HG02798 (cell line): Measurements from ENCODE around the gene MRPL18.
"Not testable (repeated sequence)": the region's sequence is repeated elsewhere in the genome, so short reads cannot be mapped to it uniquely, and the experiment has no call there.

Experiments used
- ATAC-seq: cut with Tn5 transposase; IDR thresholded peaks from one replicate; pipeline ENCODE4 v1.9.1; 2021; ENCODE audit warnings: mild to moderate bottlenecking; ENCODE audit not compliant: unreplicated experiment, poor library complexity

MRPL18 gene

GRCh38 chr6:159790149-159790955, at the start of gene MRPL18:
MRPL18 (plus strand) TSS chr6:159790467; CDS start chr6:159790588, 121 bp downstream.
- ATAC-seq, result peak; percentile 83

GRCh38 chr6:159742165-159742564, 48.1 kb upstream of the MRPL18 start:
- no peak for ATAC-seq

- ATAC-seq, result no peak
Observed at GRCh38 chr6:159745081-159745480, 45.2 kb upstream of the MRPL18 start.

- ATAC-seq, result no peak
Observed at GRCh38 chr6:159746759-159747158, 43.5 kb upstream of the MRPL18 start.

GRCh38 chr6:159748127-159748526, 42.1 kb upstream of the MRPL18 start:
- ATAC-seq, result not testable (repeated sequence)

- no peak for ATAC-seq
Observed at GRCh38 chr6:159751448-159751847, 38.8 kb upstream of the MRPL18 start.

GRCh38 chr6:159753081-159753872, 37.0 kb upstream of the MRPL18 start:
- ATAC-seq, result no peak

- no peak for ATAC-seq
Observed at GRCh38 chr6:159754401-159754800, 35.9 kb upstream of the MRPL18 start.

GRCh38 chr6:159754959-159755914, 35.0 kb upstream of the MRPL18 start:
- no peak for ATAC-seq

- ATAC-seq, result no peak
Observed at GRCh38 chr6:159756508-159756907, 33.8 kb upstream of the MRPL18 start.

- no peak for ATAC-seq
Observed at GRCh38 chr6:159758031-159759001, 32.0 kb upstream of the MRPL18 start.

GRCh38 chr6:159759645-159760044, 30.6 kb upstream of the MRPL18 start:
- ATAC-seq, result no peak

- ATAC-seq, result no peak
Observed at GRCh38 chr6:159760602-159761057, 29.6 kb upstream of the MRPL18 start.

- ATAC-seq, result peak; percentile 3
Observed at GRCh38 chr6:159761129-159761872, 29.0 kb upstream of the MRPL18 start.

- ATAC-seq, result peak; percentile 98
Observed at GRCh38 chr6:159761873-159762680, 28.2 kb upstream of the MRPL18 start, which contains the start of gene ACAT2. ACAT2 (plus strand) TSS chr6:159762045; CDS start chr6:159762088, 43 bp downstream.

GRCh38 chr6:159762681-159763293, 27.5 kb upstream of the MRPL18 start:
- peak; percentile 8 for ATAC-seq

- no peak for ATAC-seq
Observed at GRCh38 chr6:159766906-159767305, 23.4 kb upstream of the MRPL18 start.
